T follicular helper cell (primary cell): Measurements from ENCODE around the gene STX17.

ENCODE experiments used
- DNase-seq: peaks from one replicate; pipeline ENCODE4 v3.0.0-alpha.2; 2020; ENCODE audit warnings: low read depth

The STX17 gene

GRCh38 chr9:99905833-99906402, 536 bp upstream of the STX17 start:
- DNase-seq = no peak

GRCh38 chr9:99907208-99907532, 716 bp downstream of the STX17 start:
- no peak for DNase-seq

GRCh38 chr9:99911600-99911999, 5.1 kb downstream of the STX17 start:
- DNase-seq = no peak

GRCh38 chr9:99916650-99917049, 10.2 kb downstream of the STX17 start:
- DNase-seq = no peak

- DNase-seq = no peak
These were observed 11.7 kb downstream of the STX17 start for GRCh38 chr9:99918134-99918533.

GRCh38 chr9:99919930-99920329, 13.5 kb downstream of the STX17 start:
- DNase-seq = no peak

GRCh38 chr9:99921875-99922710, 15.6 kb downstream of the STX17 start:
- DNase-seq = no peak

GRCh38 chr9:99922711-99923030, 16.2 kb downstream of the STX17 start:
- no peak for DNase-seq

- DNase-seq = no peak
These were observed 19.1 kb downstream of the STX17 start for GRCh38 chr9:99925541-99925940.

GRCh38 chr9:99929652-99930051, 23.2 kb downstream of the STX17 start:
- DNase-seq = no peak

- no peak for DNase-seq
These were observed 24.8 kb downstream of the STX17 start for GRCh38 chr9:99931155-99931840.

- no peak for DNase-seq
These were observed 30.6 kb downstream of the STX17 start for GRCh38 chr9:99936947-99937587.

- DNase-seq = no peak
These were observed 40.9 kb downstream of the STX17 start for GRCh38 chr9:99947395-99947794.

- no peak for DNase-seq
These were observed 42.0 kb downstream of the STX17 start for GRCh38 chr9:99948482-99948881.

GRCh38 chr9:99948896-99949295, 42.4 kb downstream of the STX17 start:
- no peak for DNase-seq

- DNase-seq = no peak
These were observed 47.5 kb downstream of the STX17 start for GRCh38 chr9:99953861-99954507.

- DNase-seq = no peak
These were observed 48.4 kb downstream of the STX17 start for GRCh38 chr9:99954819-99955218.

- DNase-seq = no peak
These were observed 49.2 kb downstream of the STX17 start for GRCh38 chr9:99955606-99956005.

GRCh38 chr9:99962680-99963261, 56.3 kb downstream of the STX17 start:
- DNase-seq = no peak

GRCh38 chr9:99964336-99964735, 57.9 kb downstream of the STX17 start:
- no peak for DNase-seq

GRCh38 chr9:99966001-99966400, 59.5 kb downstream of the STX17 start:
- DNase-seq = no peak

- DNase-seq = no peak
These were observed 60.3 kb downstream of the STX17 start for GRCh38 chr9:99966716-99967115.
